Measurements from ENCODE around the gene TCFL5. TPM values are rescaled to one million over a fixed set of nuclear protein-coding genes. Genes with fewer than 3 reads are reported as not detected.

TCFL5 gene
- polyA plus RNA-seq, 12 donors = 7.3 to 15.2 (median 9.0) TPM; not detected in 2

- DNase-seq = no peak
Measured at GRCh38 chr20:62898093-62898964, 36.7 kb upstream of the TCFL5 start.

GRCh38 chr20:62897666-62898065, 36.0 kb upstream of the TCFL5 start:
- DNase-seq = no peak

GRCh38 chr20:62896526-62896925, 34.9 kb upstream of the TCFL5 start:
- no peak for DNase-seq

- DNase-seq = no peak
Measured at GRCh38 chr20:62895539-62895938, 33.9 kb upstream of the TCFL5 start.

- no peak for DNase-seq
Measured at GRCh38 chr20:62894261-62894660, 32.6 kb upstream of the TCFL5 start.

GRCh38 chr20:62893700-62894099, 32.1 kb upstream of the TCFL5 start:
- DNase-seq = no peak

GRCh38 chr20:62892348-62893304, 31.0 kb upstream of the TCFL5 start:
- no peak for DNase-seq

- no peak for DNase-seq
Measured at GRCh38 chr20:62891111-62891510, 29.5 kb upstream of the TCFL5 start.

GRCh38 chr20:62890444-62890843, 28.8 kb upstream of the TCFL5 start:
- no peak for DNase-seq

GRCh38 chr20:62889871-62890270, 28.2 kb upstream of the TCFL5 start:
- no peak for DNase-seq

GRCh38 chr20:62889411-62889810, 27.8 kb upstream of the TCFL5 start:
- no peak for DNase-seq

GRCh38 chr20:62888910-62889309, 27.3 kb upstream of the TCFL5 start:
- DNase-seq = no peak

GRCh38 chr20:62888406-62888805, 26.8 kb upstream of the TCFL5 start:
- no peak for DNase-seq

GRCh38 chr20:62887860-62888239, 26.2 kb upstream of the TCFL5 start:
- DNase-seq = no peak

- no peak for DNase-seq
Measured at GRCh38 chr20:62887152-62887859, 25.7 kb upstream of the TCFL5 start.

GRCh38 chr20:62886709-62887058, 25.1 kb upstream of the TCFL5 start:
- DNase-seq = no peak

- DNase-seq = no peak
Measured at GRCh38 chr20:62885896-62886708, 24.5 kb upstream of the TCFL5 start.

- no peak for DNase-seq
Measured at GRCh38 chr20:62885046-62885895, 23.6 kb upstream of the TCFL5 start.

- DNase-seq = no peak
Measured at GRCh38 chr20:62884556-62884955, 22.9 kb upstream of the TCFL5 start.

GRCh38 chr20:62882426-62882825, 20.8 kb upstream of the TCFL5 start:
- no peak for DNase-seq
